CD1c-positive myeloid dendritic cell (primary cell): ENCODE measurements around the gene PEX5L.
A peak's percentile ranks its signal among the peaks of the same experiment; 100 is the strongest.

Source experiments
- DNase-seq: peaks from one replicate; pipeline ENCODE4 v3.0.0-alpha.2; 2016; ENCODE audit errors: extremely low spot score

Gene PEX5L

DNA sequence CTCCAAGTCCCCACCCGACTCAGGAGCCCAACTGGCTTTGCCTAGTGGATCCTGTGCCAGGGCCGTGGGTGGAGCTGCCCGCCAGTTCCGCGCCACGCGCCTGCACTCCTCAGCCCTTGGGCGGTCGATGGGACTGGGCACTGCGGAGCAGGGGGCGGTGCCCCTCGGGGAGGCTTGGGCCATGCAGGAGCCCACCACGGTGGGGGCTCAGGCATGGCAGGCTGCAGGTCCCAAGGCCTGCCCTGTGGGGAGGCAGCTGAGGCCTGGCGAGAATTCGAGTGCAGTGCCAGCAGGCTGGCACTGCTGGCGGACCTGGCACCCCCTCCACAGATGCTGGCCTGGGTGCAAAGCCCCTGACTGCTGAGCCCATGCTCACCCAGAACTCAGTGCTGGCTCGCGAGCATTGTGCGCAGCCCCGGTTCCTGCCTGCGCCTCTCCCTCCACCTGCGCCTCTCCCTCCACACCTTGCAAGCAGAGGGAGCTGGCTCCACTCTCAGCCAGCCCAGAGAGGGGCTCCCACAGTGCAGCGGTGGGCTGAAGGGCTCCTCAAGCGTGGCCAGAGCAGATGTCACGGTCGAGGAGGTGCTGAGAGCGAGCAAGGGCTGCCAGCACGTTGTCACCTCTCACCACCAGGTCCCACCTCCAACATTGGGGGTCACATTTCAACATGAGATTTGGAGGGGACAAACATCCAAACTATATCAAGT is 261.2 kb downstream of the PEX5L start:
- no peak for DNase-seq

DNA sequence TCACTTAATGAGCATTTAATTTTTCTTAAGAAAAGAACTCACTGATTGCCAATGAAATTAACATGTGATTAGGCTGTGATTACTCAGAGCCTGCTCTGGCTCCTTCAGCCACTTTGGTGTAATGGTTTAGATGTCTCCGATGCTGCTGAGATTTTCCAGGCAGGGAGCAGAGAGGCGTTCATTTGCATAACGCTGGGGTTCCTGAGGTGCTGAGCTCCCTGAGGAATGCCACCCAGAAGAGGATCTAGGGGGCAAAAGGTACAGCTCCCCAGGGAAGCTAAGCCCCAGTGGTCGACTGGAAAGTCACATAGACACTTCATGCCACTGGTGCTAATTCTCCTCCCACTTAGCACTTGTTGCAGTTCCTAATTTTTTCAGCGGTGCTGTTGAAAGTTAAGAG is 264.4 kb downstream of the PEX5L start:
- DNase-seq = no peak

DNA sequence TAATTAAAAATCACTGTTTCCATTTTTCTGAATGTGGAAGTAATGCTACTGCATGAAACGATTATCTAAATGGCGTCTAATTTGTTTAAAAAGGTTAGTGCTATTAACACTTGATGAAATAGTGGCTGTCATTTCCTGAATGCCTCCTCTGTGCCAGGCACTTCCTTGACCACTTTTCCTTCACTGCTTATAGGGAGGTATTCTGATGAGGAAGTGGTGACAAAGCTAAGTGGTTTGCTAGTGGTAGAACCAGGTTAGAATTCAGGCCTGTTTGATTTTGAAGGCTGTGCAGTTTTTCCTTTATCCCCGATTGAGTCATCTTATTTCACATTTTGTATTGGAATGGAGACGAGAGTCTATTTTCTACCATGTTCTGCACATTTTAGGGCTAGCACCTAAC is 264.9 kb downstream of the PEX5L start:
- no peak for DNase-seq

DNA sequence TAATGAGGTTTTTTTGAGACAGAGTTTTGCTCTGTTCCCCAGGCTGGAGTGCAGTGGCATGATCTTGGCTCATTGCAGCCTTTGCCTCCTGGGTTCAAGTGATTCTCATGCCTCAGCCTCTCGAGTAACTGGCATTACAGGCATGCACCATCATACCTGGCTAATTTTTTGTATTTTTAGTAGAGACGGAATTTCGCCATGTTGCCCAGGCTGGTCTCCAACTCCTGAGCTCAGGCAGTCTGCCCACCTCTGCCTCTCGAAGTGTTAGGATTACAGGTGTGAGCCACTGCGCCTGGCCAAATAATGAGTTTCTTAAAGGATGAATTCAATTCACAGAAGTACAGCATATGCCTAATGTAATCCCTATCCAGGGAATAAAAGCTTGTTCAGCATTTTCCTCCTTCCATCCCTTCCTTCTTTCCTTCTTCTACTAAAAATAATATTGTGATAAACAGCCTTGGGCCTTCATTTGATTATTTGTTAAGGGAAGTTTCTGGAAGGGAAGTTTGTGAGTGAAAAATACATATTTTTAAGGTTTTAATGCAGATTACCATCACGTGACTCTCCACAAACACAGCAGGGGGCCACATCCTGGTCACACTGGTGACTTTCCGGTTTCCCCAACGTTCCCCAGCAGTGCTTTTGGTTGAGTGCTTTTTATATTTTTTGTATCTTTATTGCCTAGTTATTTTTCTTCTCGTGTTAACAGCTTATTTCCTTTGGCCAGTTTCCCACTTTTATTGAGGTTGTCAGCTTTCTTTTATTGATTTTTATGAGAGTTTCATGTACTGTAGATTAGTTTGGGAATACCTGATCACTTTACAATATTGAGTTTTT is 267.1 kb downstream of the PEX5L start:
- no peak for DNase-seq

DNA sequence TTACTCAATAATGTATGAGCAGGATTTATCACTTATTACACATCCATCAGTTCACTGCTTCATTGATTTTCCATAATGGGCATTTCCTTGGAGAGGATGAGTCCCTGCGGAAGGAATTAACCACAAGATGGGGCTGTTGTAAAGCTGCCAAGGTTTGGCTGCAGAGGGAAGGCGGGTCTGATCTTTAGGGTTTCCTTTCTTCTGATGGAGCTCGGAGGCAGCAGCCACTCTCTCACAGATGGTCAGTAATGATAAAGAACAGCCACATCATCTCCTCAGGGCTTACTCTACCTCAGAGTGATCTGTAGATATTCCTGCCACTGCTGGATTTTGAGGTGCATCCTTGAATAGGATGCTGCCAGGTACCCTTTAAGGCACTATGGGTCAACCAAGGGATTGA is 268.7 kb downstream of the PEX5L start:
- peak; percentile 16 for DNase-seq

DNA sequence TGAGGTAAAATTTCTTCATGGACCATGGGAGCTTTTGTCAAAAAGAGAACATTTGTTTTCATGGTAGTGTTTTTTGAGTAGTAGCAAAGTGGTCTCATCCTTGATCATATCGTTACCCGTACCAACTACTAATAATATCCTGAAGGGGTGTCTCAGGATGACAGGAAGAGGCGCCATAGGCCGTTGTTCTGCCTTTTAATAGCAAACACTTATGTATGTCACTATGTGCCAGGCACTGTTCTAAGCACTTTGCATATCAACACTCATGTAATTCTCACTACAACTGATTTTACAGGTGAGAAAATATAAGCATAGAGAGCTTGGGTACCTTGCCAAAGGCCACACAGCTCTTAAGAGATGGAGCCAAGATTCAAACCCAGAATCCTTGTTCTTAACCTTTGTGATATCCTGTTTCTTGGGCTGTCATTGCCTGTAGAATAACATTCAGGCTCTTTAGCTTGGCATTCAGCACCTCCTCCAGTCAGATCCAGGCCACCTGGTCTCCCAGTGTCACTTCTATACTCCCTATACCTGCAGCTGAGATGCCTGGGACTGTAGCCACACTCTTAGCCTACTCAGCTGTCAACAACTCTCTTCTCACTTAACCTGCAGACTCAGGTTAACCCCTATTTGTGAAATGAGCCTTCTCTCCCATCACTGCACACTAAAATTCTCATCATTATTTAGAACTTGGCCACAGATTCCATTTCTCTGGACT is 270.2 kb downstream of the PEX5L start:
- DNase-seq = no peak

DNA sequence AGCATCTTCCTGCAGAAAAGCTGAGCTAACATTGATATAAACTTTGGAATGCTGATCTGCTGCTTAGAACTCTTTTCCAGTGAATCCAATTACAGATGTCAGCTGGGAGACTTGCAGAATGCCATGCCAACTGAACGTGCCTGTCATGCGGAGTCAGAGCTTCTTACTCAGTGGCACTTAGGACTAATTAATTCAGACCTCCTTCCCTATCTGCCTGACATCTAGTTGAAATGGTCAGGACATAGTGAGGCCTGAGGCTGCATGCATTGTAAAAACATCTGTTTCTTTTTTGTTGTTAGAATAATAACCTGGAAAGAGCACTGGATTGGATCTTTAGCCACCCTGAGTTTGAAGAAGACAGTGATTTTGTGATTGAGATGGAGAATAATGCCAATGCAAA is 271.3 kb downstream of the PEX5L start:
- DNase-seq = no peak

DNA sequence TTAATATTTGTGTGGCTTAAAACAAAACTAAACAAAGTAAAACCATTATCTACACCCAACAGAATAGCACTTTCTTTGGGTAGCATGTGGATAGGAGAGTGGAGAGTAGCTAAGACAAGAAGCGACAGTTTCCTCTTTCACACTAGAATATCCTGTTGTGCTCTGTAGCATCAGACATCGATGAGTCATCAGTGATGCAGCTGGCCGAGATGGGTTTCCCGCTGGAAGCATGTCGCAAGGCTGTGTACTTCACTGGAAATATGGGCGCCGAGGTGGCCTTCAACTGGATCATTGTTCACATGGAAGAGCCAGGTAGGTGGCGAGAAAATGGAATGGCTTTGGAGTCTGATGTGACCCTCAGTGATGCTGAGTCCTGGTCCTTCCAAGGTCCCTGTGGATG is 275.8 kb downstream of the PEX5L start:
- DNase-seq = no peak

DNA sequence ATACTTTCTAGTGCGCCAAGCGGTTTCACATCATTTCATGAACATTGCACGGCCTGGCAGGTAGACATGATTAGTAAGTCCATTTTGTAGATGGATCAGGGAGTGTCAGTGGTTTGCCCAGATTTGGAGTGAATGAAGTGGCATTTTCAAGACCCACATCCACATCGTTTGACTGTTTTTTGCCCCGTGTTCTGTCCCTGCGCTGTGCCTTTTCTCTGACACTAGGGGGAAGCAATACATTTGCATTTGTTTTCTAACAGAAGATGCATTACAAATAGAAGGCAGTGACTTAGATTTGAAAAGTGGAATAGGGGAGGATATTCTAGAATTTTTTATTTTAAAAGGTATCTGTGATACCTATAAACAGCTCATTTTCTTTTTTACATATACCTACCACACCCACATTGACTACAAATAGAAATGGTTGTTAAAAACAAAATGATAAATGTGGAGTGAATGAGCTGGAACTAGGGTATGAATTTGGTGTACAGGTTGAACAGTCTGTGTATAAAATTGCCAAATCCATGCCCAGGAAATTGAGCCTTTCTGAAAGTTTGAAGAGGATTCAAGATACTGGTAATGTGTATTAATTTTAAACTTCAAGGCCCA is 285.9 kb downstream of the PEX5L start:
- DNase-seq = peak; percentile 10

DNA sequence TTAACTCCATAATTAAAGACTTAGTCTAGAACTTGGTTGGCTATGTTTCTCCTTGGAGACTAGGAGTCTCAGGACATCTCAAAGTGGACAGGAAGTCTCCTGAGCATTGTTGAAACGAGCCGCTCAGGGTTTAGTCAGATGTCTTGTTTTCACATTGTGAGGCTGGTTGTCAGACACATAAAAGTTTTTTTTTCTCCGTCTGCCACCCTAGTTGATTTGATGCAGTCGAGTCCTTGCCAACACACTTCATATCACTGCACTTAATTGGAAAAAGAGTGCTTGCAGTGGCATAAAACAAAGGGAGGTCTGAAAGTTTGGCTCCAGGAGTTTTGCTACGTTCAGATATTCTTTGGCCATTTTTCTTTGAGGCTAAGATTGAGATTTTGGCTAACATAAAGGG is 291.0 kb downstream of the PEX5L start:
- no peak for DNase-seq

DNA sequence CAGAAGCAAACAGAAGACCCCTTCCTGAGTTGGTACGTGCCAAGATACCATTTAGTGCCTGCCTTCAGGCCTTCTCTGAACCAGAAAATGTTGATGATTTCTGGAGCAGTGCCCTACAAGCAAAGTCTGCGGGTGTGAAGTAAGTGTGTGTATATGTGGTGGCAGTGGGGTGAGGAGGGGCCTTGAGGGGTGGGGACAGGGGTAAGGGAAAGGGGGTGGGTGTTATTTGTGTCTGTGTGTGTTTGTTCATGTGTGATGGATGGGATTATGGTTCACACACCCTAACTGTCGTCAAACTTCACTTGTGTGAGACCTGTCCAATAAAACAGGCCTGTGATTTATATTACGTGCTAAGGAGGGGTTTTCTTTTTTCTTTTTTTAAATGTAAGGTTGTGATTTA is 291.7 kb downstream of the PEX5L start:
- no peak for DNase-seq
